SU-DHL-6 (cell line): ENCODE measurements around the gene CDC45.

Source experiments
- H2AFZ ChIP-seq: fragments of 200-600 bp; sonication (generic); 2 replicates; pipeline ENCODE4 v1.6.1; 2014; ENCODE audit warnings: low read depth, mild to moderate bottlenecking, moderate library complexity, mixed read lengths, antibody characterized with exemption, low read length; ENCODE audit not compliant: severe bottlenecking
- H3F3A ChIP-seq: fragments of 200-600 bp; shearing (Covaris generic); 2 replicates; pipeline ENCODE4 v1.6.0; 2016; ENCODE audit warnings: antibody characterized with exemption, mild to moderate bottlenecking; ENCODE audit not compliant: insufficient read depth
- H3K27ac ChIP-seq: fragments of 200-600 bp; sonication (generic); 2 replicates; pipeline ENCODE4 v1.5.1; 2016; ENCODE audit warnings: low read depth, mild to moderate bottlenecking, low read length, moderate library complexity, mixed read lengths
- H3K27me3 ChIP-seq: fragments of 200-600 bp; sonication (generic), shearing (Covaris generic); 2 replicates; pipeline ENCODE4 v1.6.0; 2014; ENCODE audit warnings: mild to moderate bottlenecking, low read length
- H3K36me3 ChIP-seq: fragments of 200-600 bp; sonication (generic); 2 replicates; pipeline ENCODE4 v1.6.1; 2014; ENCODE audit warnings: mild to moderate bottlenecking, low read length, mixed read lengths
- H3K4me2 ChIP-seq: fragments of 300-600, 200-600 bp; shearing (Covaris generic), sonication (generic); 2 replicates; pipeline ENCODE4 v1.6.0; 2014; ENCODE audit warnings: low read length, low read depth, mild to moderate bottlenecking; ENCODE audit not compliant: poor library complexity, severe bottlenecking
- H3K4me3 ChIP-seq: fragments of 200-600 bp; sonication (generic); 2 replicates; pipeline ENCODE4 v1.5.1; 2014; ENCODE audit warnings: antibody characterized with exemption, low read length, mild to moderate bottlenecking, mixed read lengths; ENCODE audit not compliant: insufficient read depth, poor library complexity, severe bottlenecking
- H3K79me2 ChIP-seq: fragments of 200-600 bp; sonication (generic); 2 replicates; pipeline ENCODE4 v1.6.1; 2014; ENCODE audit warnings: mild to moderate bottlenecking, low read length, moderate library complexity; ENCODE audit not compliant: insufficient read depth
- H3K9ac ChIP-seq: fragments of 200-600 bp; sonication (generic); 2 replicates; pipeline ENCODE4 v1.7.0; 2014; ENCODE audit warnings: mild to moderate bottlenecking, low read length
- H3K9me2 ChIP-seq: fragments of 200-600 bp; sonication (generic); replicated peaks from 2 replicates; pipeline ENCODE4 v1.6.1; 2014; ENCODE audit warnings: low read length; ENCODE audit not compliant: insufficient read depth
- H3K9me3 ChIP-seq: fragments of 200-600 bp; sonication (generic); 2 replicates; pipeline ENCODE4 v1.6.1; 2014; ENCODE audit warnings: low read length, mixed read lengths; ENCODE audit not compliant: insufficient read depth
- H4K20me1 ChIP-seq: fragments of 200-600 bp; sonication (generic); 2 replicates; pipeline ENCODE4 v1.6.1; 2014; ENCODE audit warnings: low read depth, mild to moderate bottlenecking, antibody characterized with exemption, low read length, moderate library complexity, mixed read lengths
- EZH2phosphoT487 ChIP-seq: fragments of 200-600 bp; sonication (generic), shearing (Covaris generic); conservative IDR thresholded peaks from 2 replicates; pipeline ENCODE4 v1.6.1; 2018; ENCODE audit warnings: mild to moderate bottlenecking, antibody characterized with exemption, low read length, moderate library complexity, mixed read lengths
- TF ChIP-seq, protein P1 (sequence below): fragments of 200-600 bp; sonication (generic); IDR thresholded peaks from one replicate; pipeline ENCODE4 v1.5.1; 2017; ENCODE audit warnings: antibody characterized with exemption, mild to moderate bottlenecking, low read length, moderate library complexity; ENCODE audit not compliant: insufficient read depth, poor library complexity, severe bottlenecking

Gene CDC45

DNA sequence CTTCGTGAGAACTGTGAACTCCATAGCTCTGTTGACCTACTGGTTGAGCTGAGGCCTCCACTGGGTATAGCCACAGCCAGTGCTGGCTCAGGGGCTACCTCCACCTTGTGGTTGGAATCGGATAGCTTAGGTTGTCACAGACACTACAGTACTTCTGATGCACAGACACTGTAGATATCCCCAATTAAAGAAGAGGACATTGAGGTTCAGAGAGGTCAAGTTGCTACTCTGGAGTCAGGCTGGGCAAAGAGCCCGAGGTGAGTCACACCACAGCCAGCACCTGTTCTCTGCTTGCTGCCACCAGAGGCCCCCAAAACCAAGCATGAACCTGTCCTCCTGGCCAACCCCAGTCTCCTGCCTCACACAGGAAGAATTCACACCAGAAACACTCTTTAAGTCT, 6.1 kb upstream of the CDC45 start:
- peaks cover 26% of the 10 kb centered on the region for H3K79me2 ChIP-seq
- H3K4me2 ChIP-seq, result no peak overlapping the region
- no peaks in the 10 kb centered on the region for H3F3A ChIP-seq
- H3K36me3 ChIP-seq, result no peaks in the 10 kb centered on the region
- H3K9ac ChIP-seq, result no peak overlapping the region
- no peaks in the 10 kb centered on the region for H4K20me1 ChIP-seq
- H2AFZ ChIP-seq, result no peak overlapping the region
- no peak overlapping the region for H3K27ac ChIP-seq
- no peaks in the 10 kb centered on the region for H3K9me2 ChIP-seq
- H3K27me3 ChIP-seq, result no peaks in the 10 kb centered on the region
- H3K4me3 ChIP-seq, result no peak overlapping the region
- TF ChIP-seq EZH2phosphoT487, result no peak
- TF ChIP-seq, protein P1, sequence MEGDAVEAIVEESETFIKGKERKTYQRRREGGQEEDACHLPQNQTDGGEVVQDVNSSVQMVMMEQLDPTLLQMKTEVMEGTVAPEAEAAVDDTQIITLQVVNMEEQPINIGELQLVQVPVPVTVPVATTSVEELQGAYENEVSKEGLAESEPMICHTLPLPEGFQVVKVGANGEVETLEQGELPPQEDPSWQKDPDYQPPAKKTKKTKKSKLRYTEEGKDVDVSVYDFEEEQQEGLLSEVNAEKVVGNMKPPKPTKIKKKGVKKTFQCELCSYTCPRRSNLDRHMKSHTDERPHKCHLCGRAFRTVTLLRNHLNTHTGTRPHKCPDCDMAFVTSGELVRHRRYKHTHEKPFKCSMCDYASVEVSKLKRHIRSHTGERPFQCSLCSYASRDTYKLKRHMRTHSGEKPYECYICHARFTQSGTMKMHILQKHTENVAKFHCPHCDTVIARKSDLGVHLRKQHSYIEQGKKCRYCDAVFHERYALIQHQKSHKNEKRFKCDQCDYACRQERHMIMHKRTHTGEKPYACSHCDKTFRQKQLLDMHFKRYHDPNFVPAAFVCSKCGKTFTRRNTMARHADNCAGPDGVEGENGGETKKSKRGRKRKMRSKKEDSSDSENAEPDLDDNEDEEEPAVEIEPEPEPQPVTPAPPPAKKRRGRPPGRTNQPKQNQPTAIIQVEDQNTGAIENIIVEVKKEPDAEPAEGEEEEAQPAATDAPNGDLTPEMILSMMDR, result no peak
- no peaks in the 10 kb centered on the region for H3K9me3 ChIP-seq

DNA sequence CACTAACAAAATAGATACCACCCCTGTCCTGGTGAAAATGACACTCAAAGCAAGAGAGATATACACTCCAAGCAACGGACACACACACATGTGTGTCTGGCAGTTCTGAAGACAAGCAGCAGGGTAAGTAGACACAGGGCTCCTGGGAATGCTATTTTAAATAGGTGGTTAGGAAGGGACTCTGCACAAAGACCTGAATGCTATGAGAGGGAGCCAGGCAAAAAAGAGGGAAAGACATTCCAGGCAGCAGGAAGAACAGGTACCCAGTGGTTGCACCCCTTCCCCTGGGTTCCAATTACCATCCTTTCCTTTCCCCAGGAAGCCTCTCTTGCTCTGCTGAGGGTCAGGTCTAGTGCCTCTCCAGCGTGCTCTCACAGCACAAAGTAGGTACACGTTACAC, 3.7 kb upstream of the CDC45 start:
- peaks cover 40% of the 10 kb centered on the region for H3K79me2 ChIP-seq
- no peaks in the 10 kb centered on the region for H3K36me3 ChIP-seq
- no peaks in the 10 kb centered on the region for H3K9me2 ChIP-seq
- H2AFZ ChIP-seq, result no peak overlapping the region
- no peaks in the 10 kb centered on the region for H4K20me1 ChIP-seq
- TF ChIP-seq, protein P1, result no peak
- TF ChIP-seq EZH2phosphoT487, result no peak
- no peaks in the 10 kb centered on the region for H3F3A ChIP-seq
- H3K4me3 ChIP-seq, result no peak overlapping the region
- no peaks in the 10 kb centered on the region for H3K9me3 ChIP-seq
- H3K27me3 ChIP-seq, result no peaks in the 10 kb centered on the region
- H3K27ac ChIP-seq, result no peak overlapping the region
- no peak overlapping the region for H3K4me2 ChIP-seq
- H3K9ac ChIP-seq, result no peak overlapping the region

DNA sequence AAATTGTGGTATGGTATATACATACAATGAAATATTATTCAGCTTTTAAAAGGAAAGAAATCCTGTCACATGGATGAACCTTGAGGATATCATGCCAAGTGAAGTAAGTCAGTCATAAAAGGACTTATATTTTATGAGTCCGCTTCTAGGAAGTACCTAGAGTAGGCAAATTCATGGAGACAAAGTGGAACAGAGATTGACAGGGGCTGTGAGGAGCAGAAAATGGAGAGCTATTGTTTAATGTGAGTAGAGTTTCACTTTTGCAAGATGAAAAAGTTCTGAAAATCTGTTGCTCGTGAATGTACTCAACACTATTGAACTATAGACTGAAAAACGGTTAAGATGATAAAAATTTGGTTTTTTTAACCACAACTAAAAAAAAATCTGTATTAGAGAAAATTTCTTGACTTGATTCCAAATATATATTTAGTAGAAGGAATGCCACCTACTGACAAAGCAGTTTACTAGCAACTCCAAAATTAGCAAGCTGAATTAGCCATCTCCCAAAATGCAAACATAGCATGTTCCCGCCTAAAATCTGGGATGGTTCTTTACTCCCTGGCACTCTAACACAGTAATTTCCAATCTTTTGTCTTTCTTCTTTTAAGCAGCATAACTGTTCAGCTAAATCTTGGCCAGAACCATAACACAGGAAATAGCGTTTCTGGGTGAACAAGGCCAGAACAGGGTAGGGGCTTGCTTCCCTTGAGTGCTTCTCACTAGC, 2.2 kb upstream of the CDC45 start:
- Histone ChIP-seq H4K20me1 (no peaks in the 10 kb centered on the region), H3K79me2 (peaks cover 41% of the 10 kb centered on the region), H3K9ac (peak overlapping the region; percentile 85), H3K27ac (peak overlapping the region; percentile 36; the same call in 1 of the 2 replicates), H3K9me3 (no peaks in the 10 kb centered on the region), H3F3A (no peaks in the 10 kb centered on the region), H3K36me3 (no peaks in the 10 kb centered on the region), H3K4me2 (peak overlapping the region; percentile 98), H3K27me3 (no peaks in the 10 kb centered on the region), H2AFZ (no peak overlapping the region), H3K9me2 (no peaks in the 10 kb centered on the region), H3K4me3 (peak overlapping the region; percentile 84)
- TF ChIP-seq, protein P1, result no peak
- TF ChIP-seq EZH2phosphoT487, result no peak
